HG02571 (cell line): ENCODE data around the gene DNM2.

Experiments
- ATAC-seq: cut with Tn5 transposase; IDR thresholded peaks from one replicate; pipeline ENCODE4 v1.9.1; 2021; ENCODE audit warnings: mild to moderate bottlenecking, moderate library complexity; ENCODE audit not compliant: unreplicated experiment

Gene DNM2

GRCh38 chr19:10811391-10812111 is 93.7 kb downstream of the DNM2 start:
- ATAC-seq = no peak

- ATAC-seq = no peak
Measured at GRCh38 chr19:10812196-10812595, 94.3 kb downstream of the DNM2 start.

- ATAC-seq = no peak
Measured at GRCh38 chr19:10812902-10813404, 95.1 kb downstream of the DNM2 start.

- ATAC-seq = no peak
Measured at GRCh38 chr19:10815007-10815536, 97.2 kb downstream of the DNM2 start.

- no peak for ATAC-seq
Measured at GRCh38 chr19:10815969-10816644, 98.2 kb downstream of the DNM2 start.

GRCh38 chr19:10816691-10817090 is 98.8 kb downstream of the DNM2 start:
- no peak for ATAC-seq

GRCh38 chr19:10817291-10818038 is 99.6 kb downstream of the DNM2 start:
- ATAC-seq = no peak

DNA sequence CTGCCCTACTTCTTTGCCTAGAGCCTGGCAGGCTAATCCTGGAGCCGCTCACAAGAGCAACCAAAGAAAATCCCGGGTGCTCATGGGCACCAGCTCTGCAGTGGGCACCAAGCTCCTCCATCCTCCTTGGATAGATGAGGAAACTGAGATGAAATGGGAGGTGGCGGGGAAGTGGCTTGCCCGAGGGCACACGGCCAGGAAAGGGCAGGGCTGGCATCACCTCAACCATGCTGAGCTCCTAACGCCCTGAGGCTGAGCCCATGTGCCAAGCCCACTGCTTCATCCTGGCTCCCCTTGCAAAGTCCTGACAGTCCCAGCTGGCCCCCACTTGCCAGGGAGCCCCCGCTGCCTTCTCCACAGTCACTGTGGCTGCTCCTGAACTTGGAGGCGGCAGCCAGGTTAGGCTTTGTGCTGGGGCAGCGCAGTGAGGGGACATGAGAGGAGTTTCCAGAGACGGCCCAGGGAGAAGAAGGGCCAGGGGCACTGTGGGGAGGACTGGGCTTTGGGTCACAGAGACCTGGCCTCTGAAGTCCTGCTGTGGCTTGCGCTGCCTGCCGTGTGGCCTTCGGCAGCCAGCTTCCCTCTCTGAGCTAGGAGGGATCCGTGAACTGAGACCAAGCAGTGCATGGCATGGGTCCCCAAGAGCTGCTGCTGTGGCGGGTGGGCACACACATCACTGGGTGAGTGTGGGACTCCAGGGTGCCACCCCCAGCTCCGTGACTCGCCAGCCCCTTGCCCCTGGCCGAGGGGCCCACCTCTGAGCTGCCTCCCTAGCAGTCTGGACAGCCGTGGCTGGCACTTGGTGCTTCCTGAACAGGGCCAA is 100.6 kb downstream of the DNM2 start:
- ATAC-seq = no peak

DNA sequence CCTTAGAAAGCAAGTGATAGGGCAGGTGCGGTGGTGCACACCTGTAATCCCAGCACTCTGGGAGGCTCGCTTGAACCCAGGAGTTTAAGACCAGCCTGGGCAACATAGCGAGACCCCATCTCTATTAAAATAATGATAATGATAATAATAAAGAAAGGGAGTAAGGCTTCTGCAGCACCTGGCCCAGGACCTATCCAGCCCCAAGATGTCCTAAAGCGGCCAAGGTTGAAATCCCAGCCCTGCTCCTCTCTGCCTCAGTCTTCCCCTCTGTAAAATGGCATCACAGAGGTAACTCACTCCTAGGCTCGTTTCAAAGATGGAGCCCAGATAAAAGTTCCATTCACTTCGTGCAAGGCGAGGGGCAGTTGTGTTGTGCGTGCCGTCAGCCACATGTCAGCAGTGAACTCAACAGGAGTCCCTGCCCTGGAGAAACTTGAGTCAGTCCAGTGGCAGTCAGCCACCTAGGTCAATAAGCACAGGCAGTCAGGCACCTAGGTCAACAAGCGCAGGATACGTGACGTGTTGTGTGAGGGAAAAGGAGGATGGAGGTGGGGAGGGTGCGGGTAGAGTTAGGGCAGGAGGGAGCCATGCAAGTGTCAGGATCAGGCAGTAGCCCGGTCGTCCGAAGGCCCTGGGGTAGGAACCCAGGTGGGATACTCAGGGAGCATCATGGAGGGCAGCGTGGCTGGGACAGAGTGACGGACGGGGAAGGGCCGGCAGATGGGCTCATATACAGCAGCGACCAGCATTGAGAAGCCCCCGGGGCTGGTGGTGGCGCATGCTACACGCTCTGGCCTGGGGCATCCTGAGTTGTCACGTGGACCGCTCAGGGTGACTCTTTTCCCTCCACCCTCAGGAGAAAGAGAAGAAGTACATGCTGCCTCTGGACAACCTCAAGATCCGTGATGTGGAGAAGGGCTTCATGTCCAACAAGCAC is 101.5 kb downstream of the DNM2 start:
- ATAC-seq = no peak

DNA sequence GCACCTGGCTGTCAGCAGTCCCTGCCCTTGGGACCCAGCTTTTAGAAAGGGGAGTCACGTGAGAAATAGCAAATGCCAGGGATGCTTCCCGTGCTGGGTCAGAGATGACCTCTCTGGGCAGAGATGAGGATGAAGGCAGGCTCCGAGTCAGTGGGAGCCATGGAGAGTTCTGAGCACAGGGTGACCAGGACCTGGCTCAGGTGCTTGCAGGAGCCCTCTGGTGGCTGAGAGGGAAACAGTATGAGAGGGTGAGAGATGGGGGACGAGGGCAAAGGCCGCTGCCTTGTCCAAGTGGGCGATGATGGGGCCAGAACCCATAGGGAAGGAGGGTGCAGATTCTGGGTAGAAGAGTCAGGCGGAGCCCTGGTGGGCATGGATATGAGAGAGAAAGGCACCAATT is 102.3 kb downstream of the DNM2 start:
- no peak for ATAC-seq

- ATAC-seq = no peak
Measured at GRCh38 chr19:10823690-10824089, 105.8 kb downstream of the DNM2 start.

GRCh38 chr19:10826231-10826630 is 108.4 kb downstream of the DNM2 start:
- ATAC-seq = no peak

DNA sequence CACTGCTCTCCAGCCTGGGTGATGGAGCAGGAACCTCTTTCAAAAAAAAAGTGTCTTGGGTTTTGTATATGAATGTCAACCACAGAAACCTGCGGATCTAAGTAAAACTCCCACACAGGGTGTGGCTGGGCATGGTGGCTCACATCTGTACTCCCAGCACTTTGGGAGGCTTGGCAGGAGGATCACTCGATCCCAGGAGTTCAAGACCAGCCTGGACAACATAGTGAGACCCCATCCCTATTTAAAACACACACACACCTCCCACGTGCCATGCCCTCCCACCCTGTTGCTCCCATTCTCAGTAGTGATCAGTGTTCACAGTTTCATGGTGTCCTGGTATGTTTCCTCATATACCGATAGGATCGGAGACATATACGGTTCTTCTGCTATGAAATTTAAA is 109.0 kb downstream of the DNM2 start:
- ATAC-seq = no peak

DNA sequence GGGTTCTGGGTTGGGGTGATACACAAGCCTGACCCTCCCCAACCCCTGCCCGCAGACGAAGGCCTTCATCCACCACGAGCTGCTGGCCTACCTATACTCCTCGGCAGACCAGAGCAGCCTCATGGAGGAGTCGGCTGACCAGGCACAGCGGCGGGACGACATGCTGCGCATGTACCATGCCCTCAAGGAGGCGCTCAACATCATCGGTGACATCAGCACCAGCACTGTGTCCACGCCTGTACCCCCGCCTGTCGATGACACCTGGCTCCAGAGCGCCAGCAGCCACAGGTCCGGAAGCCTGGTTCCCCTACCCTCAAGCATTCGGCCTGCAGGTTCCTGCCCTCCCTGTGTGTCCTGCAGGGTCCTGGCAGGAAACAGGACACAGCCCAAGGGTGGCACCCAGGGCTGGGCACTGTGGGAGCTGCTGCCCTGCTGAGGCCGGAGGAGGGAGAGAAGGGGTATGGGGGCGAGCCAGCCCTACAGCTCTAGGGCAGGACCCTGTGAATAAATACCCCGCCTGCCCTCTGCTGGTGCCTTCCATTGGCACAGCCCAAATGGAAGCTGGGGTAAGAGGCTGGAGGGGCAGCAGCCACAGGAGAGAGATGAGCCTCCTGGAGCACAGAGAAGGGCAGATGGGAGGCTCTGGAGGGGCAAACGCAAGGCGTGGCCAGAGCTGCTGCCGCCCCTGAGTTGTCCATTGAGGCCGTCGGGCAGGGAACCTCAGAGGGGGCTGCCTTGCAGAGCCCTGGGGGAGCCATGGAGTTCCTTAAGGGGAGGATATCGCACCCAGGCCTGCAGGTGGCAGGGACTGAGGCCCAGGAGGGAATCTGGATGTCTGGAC is 111.3 kb downstream of the DNM2 start:
- ATAC-seq = no peak

DNA sequence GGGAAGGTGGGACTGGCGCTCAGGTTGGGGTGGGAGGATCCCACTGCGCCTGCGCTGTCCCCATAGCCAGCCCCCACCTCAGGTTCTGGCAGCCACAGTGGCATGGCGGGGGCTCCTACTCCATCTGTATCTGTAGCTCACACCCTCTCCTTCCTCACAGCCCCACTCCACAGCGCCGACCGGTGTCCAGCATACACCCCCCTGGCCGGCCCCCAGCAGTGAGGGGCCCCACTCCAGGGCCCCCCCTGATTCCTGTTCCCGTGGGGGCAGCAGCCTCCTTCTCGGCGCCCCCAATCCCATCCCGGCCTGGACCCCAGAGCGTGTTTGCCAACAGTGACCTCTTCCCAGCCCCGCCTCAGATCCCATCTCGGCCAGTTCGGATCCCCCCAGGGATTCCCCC is 112.1 kb downstream of the DNM2 start:
- no peak for ATAC-seq

DNA sequence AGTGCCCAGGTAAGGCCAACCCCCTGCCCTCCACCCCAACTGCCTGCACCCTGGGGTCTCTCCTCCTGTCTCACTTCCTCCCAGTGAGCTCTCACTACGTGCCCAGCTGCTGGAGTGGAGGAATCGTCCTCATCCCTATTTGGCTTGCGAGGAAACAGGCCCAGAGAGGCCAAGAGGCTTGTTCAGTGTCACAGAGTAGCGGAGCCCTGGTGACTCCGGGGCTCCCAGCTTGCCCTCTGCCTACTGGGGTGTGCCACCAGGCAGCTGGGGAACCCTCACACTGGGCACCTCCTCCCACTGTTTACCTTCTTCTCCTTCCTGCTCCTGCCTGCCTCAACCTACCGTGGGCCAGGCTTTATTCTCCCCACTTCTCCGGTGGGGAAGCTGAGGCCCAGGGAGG is 112.5 kb downstream of the DNM2 start:
- ATAC-seq = no peak

DNA sequence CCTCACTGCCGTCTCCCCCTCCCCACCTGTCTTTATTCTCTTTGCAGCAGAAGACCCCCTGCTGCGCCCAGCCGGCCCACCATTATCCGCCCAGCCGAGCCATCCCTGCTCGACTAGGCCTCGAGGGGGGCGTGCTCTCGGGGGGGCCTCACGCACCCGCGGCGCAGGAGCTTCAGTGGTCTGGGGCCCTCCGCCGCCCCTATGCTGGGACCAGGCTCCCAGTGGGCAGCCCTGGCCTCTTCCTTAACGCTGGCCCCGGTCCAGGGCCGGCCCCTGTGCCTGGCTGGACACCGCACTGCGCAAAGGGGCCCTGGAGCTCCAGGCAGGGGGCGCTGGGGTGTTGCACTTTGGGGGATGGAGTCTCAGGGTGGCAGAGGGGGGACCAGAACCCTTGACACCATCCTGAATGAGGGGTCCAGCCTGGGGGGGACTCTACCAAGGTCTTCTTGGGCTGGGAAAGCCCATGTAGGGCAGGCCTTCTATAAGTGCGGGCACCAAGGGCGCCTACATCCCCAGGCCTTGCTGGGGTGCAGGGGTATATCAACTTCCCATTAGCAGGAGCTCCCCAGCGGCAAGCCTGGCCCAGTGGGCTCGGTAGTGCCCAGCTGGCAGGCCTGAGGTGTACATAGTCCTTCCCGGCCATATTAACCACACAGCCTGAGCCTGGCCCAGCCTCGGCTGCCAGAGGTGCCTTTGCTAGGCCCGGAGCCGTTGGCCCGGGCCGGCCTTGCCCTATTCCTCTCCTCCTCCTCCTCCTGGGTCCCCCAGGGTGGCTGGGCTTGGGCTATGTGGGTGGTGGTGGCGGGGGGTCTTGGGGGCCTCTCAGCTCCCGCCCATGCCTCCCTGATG is 113.3 kb downstream of the DNM2 start:
- ATAC-seq = no peak
